Suppressor macrophage treated with lipopolysaccharide for 4 hours (primary cell): ENCODE data around the gene FBXO7.

Experiments
- DNase-seq: peaks from one replicate; pipeline ENCODE4 v3.0.0-alpha.2; 2020

FBXO7 gene

DNA sequence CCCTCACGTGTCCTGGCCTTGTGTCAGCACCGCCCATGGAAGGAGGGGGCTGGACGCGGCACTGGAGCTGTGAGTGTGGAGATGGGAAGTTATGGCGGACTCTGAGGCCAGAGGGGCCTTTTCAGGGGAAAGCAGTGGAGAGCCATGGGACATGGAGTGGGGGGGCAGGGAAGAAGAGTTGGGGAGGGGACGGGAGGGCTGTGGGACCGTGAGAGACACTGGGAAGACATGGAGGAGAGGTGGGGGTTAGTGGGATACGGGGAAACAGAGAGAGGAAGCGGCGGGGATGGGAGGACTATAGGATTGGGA is 58.2 kb downstream of the FBXO7 start:
- DNase-seq, result no peak

- DNase-seq, result no peak
These were observed 58.9 kb downstream of the FBXO7 start for GRCh38 chr22:32533265-32534111.

DNA sequence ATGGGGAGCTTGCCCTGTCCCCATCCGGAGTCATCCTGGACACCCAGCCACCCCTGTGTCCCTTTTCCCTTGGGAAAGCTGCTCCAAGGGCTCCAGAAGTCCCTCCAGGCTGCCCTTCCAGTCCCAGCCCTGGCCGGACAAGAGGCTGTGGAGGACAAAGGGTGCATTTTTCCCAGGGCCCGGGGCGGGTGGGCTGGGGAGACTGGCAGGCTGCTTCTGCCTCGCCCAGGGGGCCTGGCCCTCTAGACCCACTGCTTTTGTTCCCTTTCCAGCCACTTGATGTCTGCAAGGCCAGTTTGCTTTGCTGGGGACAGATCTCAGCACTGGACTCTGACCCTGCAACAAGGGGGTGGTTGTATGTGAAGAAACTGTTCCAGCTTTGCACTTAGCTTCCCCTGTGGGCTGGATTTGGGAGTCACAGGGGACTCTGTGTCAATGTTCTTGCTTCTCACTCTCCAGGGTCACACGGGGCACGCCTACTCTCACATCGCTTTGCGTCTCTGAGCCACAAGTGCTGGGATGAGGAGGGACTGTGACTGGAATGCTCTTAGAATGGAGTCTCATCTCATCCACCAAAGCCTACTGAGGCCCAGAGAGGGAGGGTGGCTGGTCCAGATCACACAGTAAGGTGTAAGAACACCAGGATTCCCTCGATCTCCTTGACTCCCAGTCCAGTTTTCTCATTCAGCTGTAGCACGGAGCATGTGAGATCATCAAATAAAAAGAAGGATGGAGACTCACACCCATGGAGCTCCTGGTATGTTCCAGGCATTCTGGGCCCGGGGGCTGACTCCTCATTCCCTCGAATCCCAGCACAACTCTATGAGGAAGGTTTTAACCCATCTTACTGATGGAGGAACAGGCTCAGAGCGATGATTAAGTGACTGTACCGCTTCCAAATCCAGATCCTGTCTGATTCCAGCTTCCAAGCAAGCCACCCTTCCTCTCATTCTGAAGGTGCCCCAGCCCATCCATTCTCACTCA is 59.9 kb downstream of the FBXO7 start:
- DNase-seq, result peak; percentile 29

GRCh38 chr22:32535531-32536190 is 61.0 kb downstream of the FBXO7 start:
- DNase-seq, result no peak

DNA sequence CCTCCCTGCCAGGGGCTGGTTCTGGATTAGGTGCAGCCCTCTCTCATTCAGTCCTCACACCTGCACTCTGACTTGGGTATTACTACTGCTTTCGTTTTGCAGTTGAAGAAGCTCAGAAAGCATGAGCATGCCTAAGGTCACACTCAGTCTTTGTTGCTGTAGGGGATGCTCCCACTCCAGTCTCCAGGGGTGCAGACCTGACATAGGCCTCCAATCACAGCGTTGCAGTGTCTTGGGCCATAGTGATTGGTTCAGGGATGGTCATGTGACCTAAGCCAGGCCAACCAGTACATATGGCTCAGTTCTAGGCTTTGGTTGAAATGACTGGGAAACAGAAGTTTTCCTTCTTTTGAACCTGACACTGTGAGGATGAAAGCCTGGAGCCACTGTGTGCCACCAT is 61.7 kb downstream of the FBXO7 start:
- no peak for DNase-seq

DNA sequence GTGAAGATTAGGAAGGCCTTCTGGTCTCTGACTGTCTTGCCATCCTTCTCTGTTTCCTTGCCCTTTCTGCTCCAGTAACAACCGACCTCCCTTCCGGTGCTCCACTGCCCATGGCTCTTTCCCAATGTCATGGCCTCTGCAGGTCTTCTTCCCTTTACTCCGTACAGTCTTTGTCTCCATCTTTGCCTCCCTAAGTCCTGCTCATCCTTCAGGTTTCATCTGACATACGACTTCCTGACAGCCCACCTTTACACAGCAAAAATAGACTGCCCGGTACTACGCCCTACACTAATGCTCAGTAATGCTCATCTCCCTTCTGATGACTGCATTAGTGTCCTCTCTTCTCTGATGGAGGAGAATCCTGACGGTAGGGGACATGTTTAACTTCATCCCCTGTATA is 63.9 kb downstream of the FBXO7 start:
- no peak for DNase-seq

GRCh38 chr22:32539631-32540421 is 65.2 kb downstream of the FBXO7 start:
- DNase-seq, result no peak

- no peak for DNase-seq
These were observed 66.9 kb downstream of the FBXO7 start for GRCh38 chr22:32541481-32541880.

DNA sequence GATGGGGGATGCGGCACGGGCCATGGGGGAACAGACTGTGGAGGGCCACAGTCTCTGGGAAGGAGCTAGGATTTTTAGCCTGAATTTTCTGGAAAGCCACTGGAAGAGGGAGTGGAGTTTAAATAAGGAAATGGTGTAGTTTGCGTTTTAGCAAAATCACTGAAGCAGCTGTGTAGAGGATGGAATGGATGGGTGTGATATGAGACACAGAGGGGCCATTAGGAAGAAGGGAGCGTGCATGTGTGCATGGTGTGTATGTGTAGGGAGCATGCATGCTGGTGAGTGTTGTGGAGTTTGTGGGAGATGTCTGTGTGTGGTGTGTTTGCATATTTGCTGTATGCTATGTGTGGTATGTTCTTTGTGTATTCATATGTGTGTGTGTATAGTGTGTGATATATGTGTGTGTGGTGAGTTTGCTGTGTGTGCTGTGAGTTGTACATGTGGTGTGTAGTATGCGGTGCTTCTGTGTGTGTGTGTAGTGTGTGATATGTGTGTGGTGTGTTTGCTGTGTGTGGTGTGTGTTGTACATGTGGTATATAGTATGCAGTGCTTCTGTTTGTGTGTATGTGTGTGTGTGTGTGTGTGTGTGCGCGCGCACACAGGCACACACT is 67.6 kb downstream of the FBXO7 start:
- DNase-seq, result no peak

GRCh38 chr22:32542677-32543357 is 68.2 kb downstream of the FBXO7 start:
- no peak for DNase-seq

DNA sequence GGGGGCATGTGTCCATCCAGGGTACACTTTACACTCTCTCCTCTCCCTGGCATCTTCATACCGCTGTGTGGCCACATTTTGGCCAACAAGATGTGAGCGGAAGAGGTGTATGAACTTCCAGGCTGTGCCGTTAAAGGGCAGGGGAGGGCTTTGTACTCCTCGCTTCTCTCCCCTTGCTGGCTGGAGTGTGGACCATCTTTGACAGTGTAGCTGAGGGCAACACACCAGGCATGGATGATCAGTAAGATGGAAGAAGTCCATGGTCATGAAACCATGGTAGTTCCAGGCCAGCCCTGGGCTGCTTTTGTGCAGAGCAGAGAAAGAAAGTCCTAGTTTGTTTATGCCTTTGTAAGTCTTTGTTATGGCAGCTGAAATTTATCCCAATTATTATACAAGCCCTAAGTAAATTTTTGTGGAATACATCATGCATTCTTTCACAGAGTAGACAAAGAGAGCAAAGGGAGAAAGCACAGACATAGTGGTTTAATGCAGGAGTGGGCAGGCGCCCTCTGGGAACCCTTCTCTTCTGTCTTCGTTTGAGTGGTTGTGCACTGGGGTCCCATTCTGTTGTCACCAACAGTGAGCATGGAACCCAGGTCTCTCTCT is 70.4 kb downstream of the FBXO7 start:
- DNase-seq, result no peak

DNA sequence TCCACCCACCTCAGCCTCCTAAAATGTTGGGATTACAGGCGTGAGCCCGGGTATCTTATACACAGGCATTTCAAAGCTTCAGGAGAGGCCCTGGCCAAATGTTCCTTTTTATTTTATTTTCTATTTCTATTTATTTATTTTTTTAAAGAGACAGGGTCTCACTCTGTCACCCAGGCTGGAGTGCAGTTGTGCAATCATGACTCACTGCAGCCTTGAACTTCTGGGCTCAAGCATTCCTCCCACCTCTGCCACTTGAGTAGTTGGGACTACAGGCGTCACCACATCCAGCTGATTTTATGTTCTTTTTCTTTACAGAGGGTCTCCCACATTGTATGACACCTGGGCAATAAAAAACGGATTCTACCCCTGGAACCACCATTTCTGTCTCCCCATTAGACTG is 71.2 kb downstream of the FBXO7 start:
- DNase-seq, result peak; percentile 28

GRCh38 chr22:32546496-32546895 is 71.9 kb downstream of the FBXO7 start:
- no peak for DNase-seq

GRCh38 chr22:32546935-32547334 is 72.3 kb downstream of the FBXO7 start:
- DNase-seq, result no peak

DNA sequence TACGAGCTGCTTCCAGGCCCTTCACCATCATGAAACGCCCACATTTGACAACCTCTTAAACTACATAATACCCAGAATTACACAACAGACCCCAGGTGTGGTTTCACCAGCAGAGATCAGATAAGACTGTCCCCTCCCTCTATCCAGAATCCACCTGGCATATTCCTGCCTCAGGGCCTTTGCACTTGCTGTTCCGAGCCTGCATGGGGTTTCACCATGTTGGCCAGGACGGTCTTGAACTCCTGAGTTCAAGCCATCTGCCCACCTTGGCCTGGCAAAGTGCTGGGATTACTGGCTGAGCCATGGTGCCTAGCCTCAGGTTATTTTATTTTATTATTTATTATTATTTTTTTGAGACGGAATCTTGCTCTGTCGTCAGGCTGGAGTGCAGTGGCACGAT is 73.4 kb downstream of the FBXO7 start:
- DNase-seq, result no peak
